Transverse colon (tissue), 4 donors: ENCODE measurements around the gene DDX10. TPM values are rescaled to one million over a fixed set of nuclear protein-coding genes. Genes with fewer than 3 reads are reported as not detected.

ENCODE experiments used
- DNase-seq: peaks from one replicate; pipeline ENCODE4 v3.0.0-alpha.2; 2019
- H3K27ac ChIP-seq, 4 donors: fragments of 200-600 bp; sonication (generic); 2 replicates each; pipeline ENCODE4 v1.5.1; 2016 to 2018; ENCODE audit warnings: inconsistent platforms in 4 of 4
- H3K27me3 ChIP-seq: fragments of 200-600 bp; sonication (generic); 2 replicates; pipeline ENCODE4 v1.5.1; 2017; ENCODE audit warnings: inconsistent platforms
- H3K36me3 ChIP-seq, 4 donors: fragments of 200-600 bp; sonication (generic); 2 replicates each; pipeline ENCODE4 v1.5.1; 2017 to 2019; ENCODE audit warnings: inconsistent platforms in 4 of 4
- H3K4me1 ChIP-seq, 4 donors: fragments of 200-600 bp; sonication (generic); 2 replicates each; pipeline ENCODE4 v1.5.1; 2017 to 2020; ENCODE audit warnings: inconsistent platforms in 4 of 4
- H3K4me3 ChIP-seq, 4 donors: fragments of 200-600 bp; sonication (generic); 1 replicate in 1 of 4; 2 replicates in 3 of 4; pipeline versions ENCODE4 v1.5.1 to v1.6.1; 2017 to 2019; ENCODE audit warnings: inconsistent platforms in 4 of 4
- H3K9me3 ChIP-seq, 2 donors: fragments of 200-600 bp; sonication (generic); 2 replicates each; pipeline ENCODE4 v1.5.1; 2017 to 2019; ENCODE audit warnings: inconsistent platforms in 2 of 2
- EP300 ChIP-seq: sonication (generic); formaldehyde crosslinking; IDR thresholded peaks from one replicate; pipeline ENCODE4 v1.6.1; 2017; ENCODE audit warnings: antibody characterized with exemption, low read depth
- POLR2A ChIP-seq: fragments of 450-650 bp; IDR thresholded peaks from one replicate; pipeline ENCODE4 v1.6.1; 2016; ENCODE audit warnings: antibody characterized with exemption, mild to moderate bottlenecking, moderate library complexity
- POLR2AphosphoS5 ChIP-seq, 3 donors: sonication (generic); formaldehyde crosslinking; IDR thresholded peaks; one replicate each; pipeline ENCODE4 v1.6.1; 2016; ENCODE audit warnings: antibody characterized with exemption in 3 of 3
- WGBS, 2 donors: methylation state at CpG; one replicate each; pipeline ENCODE4 v1.1.5; 2018; ENCODE audit warnings: low coverage in 1 of 2; 5-methylcytosine and 5-hydroxymethylcytosine counted together
- in situ Hi-C, 4 donors: fragments of 200-750 bp; cut with MboI; loops; one replicate each; pipeline versions ENCODE4 v1.15.0 to v1.15.1; 2017; ENCODE audit warnings: low sequenced_read_pairs in 3 of 4, low pct_ligation_motif_present in 1 of 4, low pct_unique_long_range_greater_than_20kb in 1 of 4
- intact Hi-C: fragments of 100-400 bp; cut with DNase I; formaldehyde crosslinking; loops from one replicate; pipeline ENCODE4 v1.15.1; 2023; ENCODE audit warnings: low total_unique reads
- total RNA-seq, 4 donors: library from RNA; depleted of rRNA; stranded (reverse); fragments of >200 nt; gene quantifications; one replicate each; pipeline ENCODE4 v1.1.0, GENCODE V29; 2016
- TF ChIP-seq, protein P1 (sequence below), 5 experiments: fragments of 200-600 bp in 3 of 5; fragments of 450-650 bp in 2 of 5; sonication (generic) in 3 of 5; IDR thresholded peaks; 1 replicate in 2 of 5; 2 replicates in 3 of 5; pipeline ENCODE4 v1.5.1; 2016 to 2017; ENCODE audit warnings: antibody characterized with exemption in 5 of 5, inconsistent platforms in 3 of 5, mild to moderate bottlenecking in 2 of 5, moderate library complexity in 1 of 5

DDX10 gene
- total RNA-seq, 4 donors from 2014 or later: 7.6 to 38.2 (median 12.6) TPM

DNA sequence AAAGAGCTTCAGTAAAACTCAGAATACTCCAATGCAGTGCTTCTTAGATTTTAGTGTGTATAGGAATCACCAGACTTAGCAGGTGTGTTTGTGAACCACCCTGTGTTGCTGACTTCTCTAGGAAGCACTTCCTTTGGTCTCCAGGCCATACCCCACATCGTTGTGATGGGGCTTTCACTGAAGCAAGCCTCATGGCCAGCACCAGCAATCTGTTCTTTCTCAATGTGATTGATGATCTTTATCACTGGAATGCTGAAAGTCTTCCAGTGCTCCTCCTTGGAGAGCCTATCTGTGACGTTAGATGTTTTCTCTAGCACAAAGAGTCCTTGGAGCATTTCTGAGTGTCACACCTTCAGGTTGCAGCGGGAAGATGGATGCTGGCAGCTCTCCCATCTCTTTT, 280.5 kb downstream of the DDX10 start:
- in situ Hi-C loops (no loop called here), intact Hi-C loops (no loop called here)
- WGBS, 2 donors: 83 to 92% methylated on average over 2 to 3 of the region's 3 CpGs

GRCh38 chr11:108947654-108948570, 283.0 kb downstream of the DDX10 start:
- in situ Hi-C loops (no loop called here), intact Hi-C loops (no loop called here)
- DNase-seq: no peak
- 82 to 88% methylated on average over 7 of the region's 7 CpGs for WGBS, 2 donors
- H3K9me3 ChIP-seq: no peaks in the 10 kb centered on the region
- H3K4me1 ChIP-seq: no peaks in the 10 kb centered on the region
- no peaks in the 10 kb centered on the region for H3K27me3 ChIP-seq
- H3K27ac ChIP-seq: no peak overlapping the region
- H3K4me3 ChIP-seq: no peak overlapping the region
- no peak for TF ChIP-seq POLR2AphosphoS5 (IDR thresholded peaks at IDR 0.05)
- TF ChIP-seq, protein P1, sequence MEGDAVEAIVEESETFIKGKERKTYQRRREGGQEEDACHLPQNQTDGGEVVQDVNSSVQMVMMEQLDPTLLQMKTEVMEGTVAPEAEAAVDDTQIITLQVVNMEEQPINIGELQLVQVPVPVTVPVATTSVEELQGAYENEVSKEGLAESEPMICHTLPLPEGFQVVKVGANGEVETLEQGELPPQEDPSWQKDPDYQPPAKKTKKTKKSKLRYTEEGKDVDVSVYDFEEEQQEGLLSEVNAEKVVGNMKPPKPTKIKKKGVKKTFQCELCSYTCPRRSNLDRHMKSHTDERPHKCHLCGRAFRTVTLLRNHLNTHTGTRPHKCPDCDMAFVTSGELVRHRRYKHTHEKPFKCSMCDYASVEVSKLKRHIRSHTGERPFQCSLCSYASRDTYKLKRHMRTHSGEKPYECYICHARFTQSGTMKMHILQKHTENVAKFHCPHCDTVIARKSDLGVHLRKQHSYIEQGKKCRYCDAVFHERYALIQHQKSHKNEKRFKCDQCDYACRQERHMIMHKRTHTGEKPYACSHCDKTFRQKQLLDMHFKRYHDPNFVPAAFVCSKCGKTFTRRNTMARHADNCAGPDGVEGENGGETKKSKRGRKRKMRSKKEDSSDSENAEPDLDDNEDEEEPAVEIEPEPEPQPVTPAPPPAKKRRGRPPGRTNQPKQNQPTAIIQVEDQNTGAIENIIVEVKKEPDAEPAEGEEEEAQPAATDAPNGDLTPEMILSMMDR (IDR thresholded peaks at IDR 0.05): no peak
- no peak for TF ChIP-seq POLR2A
- no peak for TF ChIP-seq EP300
- no peaks in the 10 kb centered on the region for H3K36me3 ChIP-seq

More for the DNA sequence above, 280.5 kb downstream of the DDX10 start:
- Histone ChIP-seq H3K4me1 (no peaks in the 10 kb centered on the region), H3K36me3 (peaks cover 0 to 3% (median 0%) of the 10 kb centered on the region in 4 donors), H3K9me3 (no peaks in the 10 kb centered on the region), H3K27me3 (no peaks in the 10 kb centered on the region), H3K4me3 (no peak overlapping the region), H3K27ac (no peak overlapping the region)
- TF ChIP-seq POLR2A: no peak
- TF ChIP-seq POLR2AphosphoS5 (IDR thresholded peaks at IDR 0.05): no peak
- TF ChIP-seq, protein P1 (IDR thresholded peaks at IDR 0.05): no peak
- TF ChIP-seq EP300: no peak
- no peak for DNase-seq

DNA sequence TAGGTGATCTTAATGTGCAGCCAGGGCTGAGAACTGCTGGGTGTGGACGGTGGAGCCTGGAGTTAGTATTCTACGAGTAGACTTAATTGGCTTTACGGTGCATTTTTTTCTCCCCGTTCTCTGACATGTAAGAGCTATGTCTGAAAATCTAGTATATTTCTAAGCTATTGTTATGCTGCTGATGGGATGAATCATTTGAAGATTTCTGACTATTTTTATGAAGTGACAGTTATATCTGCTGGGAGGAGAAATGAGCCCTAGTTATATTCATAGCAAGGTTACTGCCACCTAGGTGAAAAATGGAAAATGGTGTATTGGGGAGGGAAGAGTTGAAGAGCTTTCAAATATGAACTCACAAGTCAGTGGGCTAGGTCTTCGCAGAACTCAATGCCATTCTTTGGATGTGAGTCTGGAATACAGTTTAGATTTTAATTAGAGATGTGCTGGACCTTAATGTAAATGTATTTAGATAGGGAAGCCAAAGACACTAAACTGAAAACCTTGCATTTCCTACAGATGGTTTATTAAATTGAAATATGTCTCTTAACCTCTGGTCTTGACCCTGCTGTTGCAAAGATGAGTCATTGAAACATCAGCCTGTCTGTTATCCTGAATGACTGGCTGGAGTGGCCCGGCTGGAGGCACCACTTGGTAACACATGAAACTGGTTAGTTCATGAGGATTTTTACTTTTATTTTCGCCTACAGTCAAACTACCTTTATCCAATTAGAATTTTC, 293.7 kb downstream of the DDX10 start:
- no peak for DNase-seq
- Histone ChIP-seq H3K4me1 (no peaks in the 10 kb centered on the region), H3K27ac (no peak overlapping the region), H3K36me3 (no peaks in the 10 kb centered on the region), H3K27me3 (no peaks in the 10 kb centered on the region), H3K9me3 (no peaks in the 10 kb centered on the region), H3K4me3 (no peak overlapping the region)
- TF ChIP-seq, protein P1 (IDR thresholded peaks at IDR 0.05): no peak
- TF ChIP-seq EP300 (no peak), POLR2A (no peak), POLR2AphosphoS5 (IDR thresholded peaks at IDR 0.05) (no peak)
- 76 to 82% methylated on average over 7 of the region's 7 CpGs for WGBS, 2 donors
- in situ Hi-C loops: no loop called here
- intact Hi-C loops: no loop called here

- TF ChIP-seq, protein P1 (IDR thresholded peaks at IDR 0.05): no peak
- TF ChIP-seq POLR2AphosphoS5 (IDR thresholded peaks at IDR 0.05) (no peak), EP300 (no peak), POLR2A (no peak)
- H3K27ac ChIP-seq: no peak overlapping the region
- H3K4me1 ChIP-seq: no peaks in the 10 kb centered on the region
- WGBS, 2 donors: 61 to 80% methylated on average over 1 to 4 of the region's 4 CpGs
- no peak for DNase-seq
- in situ Hi-C loops: no loop called here
- H3K4me3 ChIP-seq: no peak overlapping the region
- no peaks in the 10 kb centered on the region for H3K27me3 ChIP-seq
- intact Hi-C loops: no loop called here
- no peaks in the 10 kb centered on the region for H3K9me3 ChIP-seq
- H3K36me3 ChIP-seq: no peaks in the 10 kb centered on the region
Measured at GRCh38 chr11:108959105-108959761, 294.4 kb downstream of the DDX10 start.
